A673 (cell line): ENCODE measurements around the gene GRB10. TPM values are rescaled to one million over a fixed set of nuclear protein-coding genes. Genes with fewer than 3 reads are reported as not detected.

Experiments used
- BruUV-seq: library from RNA; stranded (reverse); fragments of 400-500 nt; replicated peaks from 2 replicates; lab custom pipeline; 2021; lab: Mats Ljungman, UMichigan
- CTCF ChIA-PET: fragments of 300-600 bp; sonication (Branson Sonifier 250); formaldehyde crosslinking; loops from one replicate; lab custom pipeline; 2022; ENCODE audit warnings: antibody characterized with exemption; lab: Charles Lee
- POLR2A ChIA-PET: fragments of 300-600 bp; sonication (Branson Sonifier 250); formaldehyde crosslinking; loops from one replicate; lab custom pipeline; 2022; ENCODE audit warnings: antibody characterized with exemption; ENCODE audit not compliant: low non-redundant PET; lab: Charles Lee
- DNase-seq: peaks from one replicate; pipeline ENCODE4 v3.0.0-alpha.2; 2015; ENCODE audit warnings: low spot score
- H3K27ac ChIP-seq: fragments of 200-600 bp; sonication (generic); 2 replicates; pipeline ENCODE4 v1.5.1; 2016; ENCODE audit warnings: mixed run types, low read depth, mild to moderate bottlenecking, mixed read lengths, antibody characterized with exemption, low read length; ENCODE audit not compliant: poor library complexity, severe bottlenecking
- H3K27me3 ChIP-seq: fragments of 200-600 bp; sonication (generic); replicated peaks from 2 replicates; pipeline ENCODE4 v1.6.1; 2017; ENCODE audit warnings: mixed run types, low read depth, mild to moderate bottlenecking, mixed read lengths, antibody characterized with exemption, low read length; ENCODE audit not compliant: insufficient read depth, poor library complexity
- H3K36me3 ChIP-seq: fragments of 200-600 bp; sonication (generic); 2 replicates; pipeline ENCODE4 v1.6.1; 2016; ENCODE audit warnings: mixed run types, mild to moderate bottlenecking, mixed read lengths, antibody characterized with exemption, low read length; ENCODE audit not compliant: insufficient read depth, poor library complexity, severe bottlenecking
- H3K4me1 ChIP-seq: fragments of 200-600 bp; sonication (generic); 2 replicates; pipeline ENCODE4 v1.6.1; 2017; ENCODE audit warnings: mixed run types, mild to moderate bottlenecking, mixed read lengths, antibody characterized with exemption, low read length; ENCODE audit not compliant: insufficient read depth, poor library complexity, severe bottlenecking
- H3K4me3 ChIP-seq: fragments of 200-600 bp; sonication (generic); 2 replicates; pipeline ENCODE4 v1.5.1; 2016; ENCODE audit warnings: low read depth, mixed run types, mild to moderate bottlenecking, mixed read lengths, low read length; ENCODE audit not compliant: poor library complexity, severe bottlenecking
- H3K9me3 ChIP-seq: fragments of 200-600 bp; sonication (generic); 2 replicates; pipeline ENCODE4 v1.6.1; 2016; ENCODE audit warnings: mixed run types, low read depth, mild to moderate bottlenecking, mixed read lengths, antibody characterized with exemption, low read length; ENCODE audit not compliant: poor library complexity, severe bottlenecking
- EZH2 ChIP-seq: fragments of 200-600 bp; sonication (generic); IDR thresholded peaks from 2 replicates; pipeline ENCODE4 v1.6.1; 2017; ENCODE audit warnings: borderline replicate concordance, low read depth, mild to moderate bottlenecking, mixed read lengths, antibody characterized with exemption, low read length; ENCODE audit not compliant: poor library complexity, severe bottlenecking
- intact Hi-C: fragments of 100-400 bp; cut with micrococcal nuclease; formaldehyde crosslinking; loops from one replicate; pipeline ENCODE4 v1.10.0; 2022; ENCODE audit not compliant: unreplicated experiment
- total RNA-seq: library from RNA; stranded (reverse); gene quantifications from 2 replicates; pipeline ENCODE4 v1.2.3, GENCODE V29; 2021
- TF ChIP-seq, protein P1 (sequence below): fragments of 300-800, 200-600 bp; sonication (generic); conservative IDR thresholded peaks from 2 replicates; pipeline ENCODE4 v1.5.1; 2017; ENCODE audit warnings: low read depth, mild to moderate bottlenecking, antibody characterized with exemption, low read length, moderate library complexity, mixed read lengths

The GRB10 gene
- total RNA-seq, 1 experiment from 2014 or later, result 0.41 TPM

DNA sequence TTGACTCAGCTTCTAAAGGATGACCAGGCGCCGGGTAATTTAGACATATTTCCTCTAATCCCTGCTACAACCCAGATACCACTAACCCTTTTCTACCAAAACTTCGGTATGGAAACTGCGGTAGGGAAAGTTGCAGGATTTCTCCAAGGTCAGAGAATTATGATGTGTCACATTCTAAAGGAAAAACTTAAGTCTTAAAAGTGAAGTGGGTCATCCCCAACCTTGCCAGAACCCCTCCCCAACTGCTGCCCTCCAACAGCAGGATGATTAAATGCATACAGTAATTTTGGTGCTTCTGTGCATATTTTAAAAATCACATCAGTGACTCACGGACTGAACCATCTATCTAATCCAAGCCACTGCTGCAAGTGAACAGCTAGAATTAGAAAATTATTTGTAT lies 52.7 kb downstream of the GRB10 start:
- no peaks in the 10 kb centered on the region for H3K36me3 ChIP-seq
- POLR2A ChIA-PET, result no interaction called here
- no peak overlapping the region for H3K27ac ChIP-seq
- H3K27me3 ChIP-seq, result no peaks in the 10 kb centered on the region
- intact Hi-C loops, result no loop called here
- no TSS peak for BruUV-seq
- no peak for TF ChIP-seq EZH2
- TF ChIP-seq, protein P1, sequence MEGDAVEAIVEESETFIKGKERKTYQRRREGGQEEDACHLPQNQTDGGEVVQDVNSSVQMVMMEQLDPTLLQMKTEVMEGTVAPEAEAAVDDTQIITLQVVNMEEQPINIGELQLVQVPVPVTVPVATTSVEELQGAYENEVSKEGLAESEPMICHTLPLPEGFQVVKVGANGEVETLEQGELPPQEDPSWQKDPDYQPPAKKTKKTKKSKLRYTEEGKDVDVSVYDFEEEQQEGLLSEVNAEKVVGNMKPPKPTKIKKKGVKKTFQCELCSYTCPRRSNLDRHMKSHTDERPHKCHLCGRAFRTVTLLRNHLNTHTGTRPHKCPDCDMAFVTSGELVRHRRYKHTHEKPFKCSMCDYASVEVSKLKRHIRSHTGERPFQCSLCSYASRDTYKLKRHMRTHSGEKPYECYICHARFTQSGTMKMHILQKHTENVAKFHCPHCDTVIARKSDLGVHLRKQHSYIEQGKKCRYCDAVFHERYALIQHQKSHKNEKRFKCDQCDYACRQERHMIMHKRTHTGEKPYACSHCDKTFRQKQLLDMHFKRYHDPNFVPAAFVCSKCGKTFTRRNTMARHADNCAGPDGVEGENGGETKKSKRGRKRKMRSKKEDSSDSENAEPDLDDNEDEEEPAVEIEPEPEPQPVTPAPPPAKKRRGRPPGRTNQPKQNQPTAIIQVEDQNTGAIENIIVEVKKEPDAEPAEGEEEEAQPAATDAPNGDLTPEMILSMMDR, result no peak
- no peak for DNase-seq
- CTCF ChIA-PET, result no interaction called here
- no peak overlapping the region for H3K4me3 ChIP-seq
- H3K9me3 ChIP-seq, result no peaks in the 10 kb centered on the region
- no peaks in the 10 kb centered on the region for H3K4me1 ChIP-seq

DNA sequence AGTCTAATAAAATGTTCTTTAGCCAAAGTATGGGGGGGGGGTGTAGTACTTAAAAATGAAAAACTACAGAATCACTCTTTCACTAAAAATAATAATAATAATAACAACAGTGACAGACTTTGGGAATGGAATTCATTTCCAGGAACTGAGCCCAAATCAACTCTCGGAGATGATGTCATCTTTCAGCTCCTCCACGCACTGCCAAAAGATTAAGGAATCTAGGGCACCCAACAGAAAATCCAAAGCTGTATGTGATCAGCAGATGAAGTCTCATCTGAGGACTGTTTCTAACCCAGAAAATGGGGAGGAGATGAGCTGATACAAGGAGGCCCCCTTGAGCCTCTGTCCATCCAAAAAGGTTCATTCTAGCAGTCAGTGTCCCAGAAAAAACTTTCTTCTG lies 54.5 kb downstream of the GRB10 start:
- Histone ChIP-seq H3K27ac (no peak overlapping the region), H3K36me3 (no peaks in the 10 kb centered on the region), H3K4me1 (no peaks in the 10 kb centered on the region), H3K4me3 (no peak overlapping the region), H3K27me3 (no peaks in the 10 kb centered on the region), H3K9me3 (no peaks in the 10 kb centered on the region)
- DNase-seq, result no peak
- CTCF ChIA-PET, result no interaction called here
- POLR2A ChIA-PET, result no interaction called here
- no TSS peak for BruUV-seq
- intact Hi-C loops, result no loop called here
- TF ChIP-seq, protein P1, result no peak
- TF ChIP-seq EZH2, result no peak

DNA sequence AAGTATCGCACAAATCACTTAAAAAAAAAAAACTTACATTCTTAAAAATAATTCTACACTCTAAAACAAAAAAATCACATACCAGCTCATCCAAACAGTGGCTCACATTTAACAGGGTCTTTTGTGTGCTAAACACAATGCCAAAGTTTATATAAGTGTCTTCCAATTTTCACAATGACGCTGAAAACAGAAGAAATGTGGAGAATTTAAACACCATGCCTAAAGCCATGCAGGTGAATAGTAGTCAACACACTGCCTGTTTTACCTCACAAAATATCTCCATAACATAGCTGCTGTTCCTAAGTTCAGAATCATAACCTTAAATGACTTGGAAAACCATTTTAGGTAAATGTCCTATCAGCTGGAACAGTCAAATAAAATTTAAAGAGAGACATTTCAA lies 55.0 kb downstream of the GRB10 start:
- TF ChIP-seq, protein P1, result no peak
- TF ChIP-seq EZH2, result no peak
- CTCF ChIA-PET, result no interaction called here
- no peaks in the 10 kb centered on the region for H3K27me3 ChIP-seq
- BruUV-seq, result no TSS peak
- intact Hi-C loops, result no loop called here
- POLR2A ChIA-PET, result no interaction called here
- H3K4me1 ChIP-seq, result no peaks in the 10 kb centered on the region
- DNase-seq, result no peak
- H3K36me3 ChIP-seq, result no peaks in the 10 kb centered on the region
- no peak overlapping the region for H3K4me3 ChIP-seq
- no peak overlapping the region for H3K27ac ChIP-seq
- no peaks in the 10 kb centered on the region for H3K9me3 ChIP-seq
